ENCODE data around the gene LAMB3. TPM values are rescaled to one million over a fixed set of nuclear protein-coding genes. Genes with fewer than 3 reads are reported as not detected.

LAMB3 gene
- total RNA-seq, 1 experiment from 2014 or later = 0.28 TPM

DNA sequence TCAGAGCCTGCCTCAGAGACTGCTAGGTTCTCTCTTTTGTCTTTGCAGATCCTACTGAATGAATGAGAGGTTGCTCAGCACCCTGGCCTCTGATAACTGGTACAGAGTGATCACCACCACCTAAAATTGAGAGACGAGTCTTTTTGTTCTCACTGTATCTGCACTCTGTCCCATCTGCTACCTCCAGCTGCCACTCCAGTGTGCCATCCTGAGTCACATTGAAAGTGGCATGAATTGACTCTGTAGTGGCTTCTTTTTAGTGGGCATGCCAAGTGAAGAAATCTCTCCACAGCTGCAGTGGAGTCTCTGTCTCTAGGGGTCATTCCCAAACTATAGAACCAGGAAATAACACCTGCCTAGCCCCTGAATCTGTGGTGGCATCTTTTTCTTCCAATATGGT, 54.0 kb downstream of the LAMB3 start:
- H3K14ac ChIP-seq (ENCODE audit: insufficient read depth, low read length) = no peak overlapping the region
- no peak overlapping the region for H2AFZ ChIP-seq (ENCODE audit: low read length)
- H4K8ac ChIP-seq (replicated peaks; ENCODE audit: insufficient read length, low read depth, low read length) = no peak overlapping the region
- H3K4me2 ChIP-seq (ENCODE audit: insufficient read depth, insufficient read length, low read length) = no peak overlapping the region
- no peak overlapping the region for H2BK5ac ChIP-seq (ENCODE audit: insufficient read length, low read length)
- no peak overlapping the region for H3T11ph ChIP-seq (ENCODE audit: low read length)
- Mint-ChIP-seq H3K36me3 (ENCODE audit: insufficient read depth in 1 of 3, low read depth in 3 of 3) (no peaks in the 10 kb centered on the region), H3K9me3 (no peaks in the 10 kb centered on the region), H3K27ac (no peak overlapping the region), H3K4me3 (no peak overlapping the region), H3K27me3 (ENCODE audit: low read depth) (peaks cover 22% of the 10 kb centered on the region), H3K4me1 (no peaks in the 10 kb centered on the region)
- H3K4ac ChIP-seq (ENCODE audit: low read depth, low read length) = no peak overlapping the region
- no peak overlapping the region for H4K5ac ChIP-seq (ENCODE audit: insufficient read length, low read depth, low read length)
- no peak overlapping the region for H2BK20ac ChIP-seq (ENCODE audit: low read depth, low read length, poor library complexity, severe bottlenecking)
- H3K56ac ChIP-seq (ENCODE audit: insufficient read length, low read depth, low read length) = no peak overlapping the region
- H3K18ac ChIP-seq (ENCODE audit: insufficient read length, low read depth, low read length) = no peak overlapping the region
- H2BK15ac ChIP-seq (ENCODE audit: low read depth, low read length) = no peak overlapping the region
- H3K27me3 ChIP-seq (ENCODE audit: insufficient read depth, low read length) = no peaks in the 10 kb centered on the region; the same call in 1 of the 2 replicates
- TF ChIP-seq, protein P1, sequence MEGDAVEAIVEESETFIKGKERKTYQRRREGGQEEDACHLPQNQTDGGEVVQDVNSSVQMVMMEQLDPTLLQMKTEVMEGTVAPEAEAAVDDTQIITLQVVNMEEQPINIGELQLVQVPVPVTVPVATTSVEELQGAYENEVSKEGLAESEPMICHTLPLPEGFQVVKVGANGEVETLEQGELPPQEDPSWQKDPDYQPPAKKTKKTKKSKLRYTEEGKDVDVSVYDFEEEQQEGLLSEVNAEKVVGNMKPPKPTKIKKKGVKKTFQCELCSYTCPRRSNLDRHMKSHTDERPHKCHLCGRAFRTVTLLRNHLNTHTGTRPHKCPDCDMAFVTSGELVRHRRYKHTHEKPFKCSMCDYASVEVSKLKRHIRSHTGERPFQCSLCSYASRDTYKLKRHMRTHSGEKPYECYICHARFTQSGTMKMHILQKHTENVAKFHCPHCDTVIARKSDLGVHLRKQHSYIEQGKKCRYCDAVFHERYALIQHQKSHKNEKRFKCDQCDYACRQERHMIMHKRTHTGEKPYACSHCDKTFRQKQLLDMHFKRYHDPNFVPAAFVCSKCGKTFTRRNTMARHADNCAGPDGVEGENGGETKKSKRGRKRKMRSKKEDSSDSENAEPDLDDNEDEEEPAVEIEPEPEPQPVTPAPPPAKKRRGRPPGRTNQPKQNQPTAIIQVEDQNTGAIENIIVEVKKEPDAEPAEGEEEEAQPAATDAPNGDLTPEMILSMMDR (conservative IDR thresholded peaks at IDR 0.05) = no peak
- H3K9ac ChIP-seq (ENCODE audit: extremely low read depth, insufficient read length, low read length) = no peak overlapping the region
- H3K23me2 ChIP-seq (ENCODE audit: insufficient read length, low read depth, low read length, poor library complexity, severe bottlenecking) = no peaks in the 10 kb centered on the region
- no peak overlapping the region for H2BK12ac ChIP-seq (ENCODE audit: insufficient read length, low read depth, low read length)
- H4K20me1 ChIP-seq (ENCODE audit: control insufficient read depth, insufficient read depth, insufficient read length) = no peaks in the 10 kb centered on the region
- no peaks in the 10 kb centered on the region for H3K79me2 ChIP-seq (ENCODE audit: insufficient read depth, low read length)
- H3K79me1 ChIP-seq (ENCODE audit: insufficient read depth, low read depth, low read length, poor library complexity, severe bottlenecking) = no peaks in the 10 kb centered on the region
- H2BK120ac ChIP-seq (ENCODE audit: low read depth, low read length, poor library complexity, severe bottlenecking) = no peak overlapping the region
- H3K23ac ChIP-seq (ENCODE audit: insufficient read length, low read depth, low read length) = no peak overlapping the region
- H2AK5ac ChIP-seq (ENCODE audit: insufficient read length, low read length) = no peak overlapping the region
- H4K91ac ChIP-seq (ENCODE audit: insufficient read length, low read depth, low read length) = no peak overlapping the region
- WGBS (ENCODE audit: extremely low coverage, insufficient read length, low lambda C conversion rate) = no CpG with 5 or more reads among the region's 1 CpG
- no peaks in the 10 kb centered on the region for H3K4me1 ChIP-seq (ENCODE audit: insufficient read depth, low read length)
- no peak for DNase-seq
- H3K9me3 ChIP-seq (ENCODE audit: control insufficient read depth, low read depth, low read length) = no peaks in the 10 kb centered on the region
- no peak overlapping the region for H3K27ac ChIP-seq (ENCODE audit: insufficient read length, low read depth, low read length)
